HEK293T (cell line): ENCODE measurements around the gene ZNF829.
A peak's percentile ranks its signal among the peaks of the same experiment; 100 is the strongest.

ENCODE experiments used
- CTCF ChIA-PET: fragments of 350-600 bp; formaldehyde crosslinking; extraction: SDS; loops from one replicate; lab custom pipeline; 2021; ENCODE audit warnings: antibody characterized with exemption, inconsistent platforms; lab: Yijun Ruan, JAX
- POLR2A ChIA-PET: fragments of 350-600 bp; formaldehyde crosslinking; extraction: SDS; loops from one replicate; lab custom pipeline; 2020; ENCODE audit warnings: antibody characterized with exemption, inconsistent platforms; lab: Yijun Ruan, JAX
- DNase-seq: peaks from one replicate; pipeline ENCODE4 v3.0.0; 2012; ENCODE audit warnings: mixed read lengths; ENCODE audit errors: extremely low spot score
- ARNT ChIP-seq: fragments of 450-650 bp; IDR thresholded peaks from 2 replicates; pipeline ENCODE4 v1.6.1; 2017; ENCODE audit warnings: mild to moderate bottlenecking
- BHLHE40 ChIP-seq: fragments of 450-650 bp; IDR thresholded peaks from 2 replicates; pipeline ENCODE4 v1.6.1; 2016; ENCODE audit warnings: mild to moderate bottlenecking, moderate library complexity, borderline replicate concordance
- CTBP1 ChIP-seq: fragments of 450-650 bp; IDR thresholded peaks from 2 replicates; pipeline ENCODE4 v1.6.1; 2016; ENCODE audit warnings: borderline replicate concordance
- ELF4 ChIP-seq: fragments of 450-650 bp; IDR thresholded peaks from 2 replicates; pipeline ENCODE4 v1.6.1; 2017; ENCODE audit warnings: antibody characterized with exemption
- FOXA1 ChIP-seq: fragments of 450-650 bp; IDR thresholded peaks from 2 replicates; pipeline ENCODE4 v1.6.1; 2016; ENCODE audit warnings: mild to moderate bottlenecking
- FOXK2 ChIP-seq: fragments of 450-650 bp; IDR thresholded peaks from 2 replicates; pipeline ENCODE4 v1.6.1; 2016; ENCODE audit warnings: mild to moderate bottlenecking
- FOXM1 ChIP-seq: fragments of 450-650 bp; IDR thresholded peaks from 2 replicates; pipeline ENCODE4 v1.6.1; 2017; ENCODE audit warnings: mild to moderate bottlenecking, borderline replicate concordance
- HDGF ChIP-seq: fragments of 450-650 bp; IDR thresholded peaks from 2 replicates; pipeline ENCODE4 v1.6.1; 2017; ENCODE audit warnings: antibody characterized with exemption, borderline replicate concordance
- L3MBTL2 ChIP-seq: fragments of 450-650 bp; conservative IDR thresholded peaks from 2 replicates; pipeline ENCODE4 v1.6.1; 2016; ENCODE audit warnings: mild to moderate bottlenecking
- LEF1 ChIP-seq: fragments of 450-650 bp; IDR thresholded peaks from 2 replicates; pipeline ENCODE4 v1.6.1; 2017; ENCODE audit warnings: mild to moderate bottlenecking, borderline replicate concordance
- NFRKB ChIP-seq: fragments of 450-650 bp; IDR thresholded peaks from 2 replicates; pipeline ENCODE4 v1.6.1; 2016; ENCODE audit warnings: mild to moderate bottlenecking, moderate library complexity
- SP1 ChIP-seq: fragments of 450-650 bp; IDR thresholded peaks from 2 replicates; pipeline ENCODE4 v1.6.1; 2017
- SUZ12 ChIP-seq: fragments of 450-650 bp; IDR thresholded peaks from 2 replicates; pipeline ENCODE4 v1.6.1; 2016; ENCODE audit warnings: mild to moderate bottlenecking
- TARDBP ChIP-seq: fragments of 450-650 bp; IDR thresholded peaks from 2 replicates; pipeline ENCODE4 v1.6.1; 2016
- ZNF384 ChIP-seq: fragments of 450-650 bp; IDR thresholded peaks from 2 replicates; pipeline ENCODE4 v1.6.1; 2016
- TF ChIP-seq, protein P1 (sequence below): fragments of 450-650 bp; IDR thresholded peaks from 2 replicates; pipeline ENCODE4 v1.6.1; 2016

Gene ZNF829

DNA sequence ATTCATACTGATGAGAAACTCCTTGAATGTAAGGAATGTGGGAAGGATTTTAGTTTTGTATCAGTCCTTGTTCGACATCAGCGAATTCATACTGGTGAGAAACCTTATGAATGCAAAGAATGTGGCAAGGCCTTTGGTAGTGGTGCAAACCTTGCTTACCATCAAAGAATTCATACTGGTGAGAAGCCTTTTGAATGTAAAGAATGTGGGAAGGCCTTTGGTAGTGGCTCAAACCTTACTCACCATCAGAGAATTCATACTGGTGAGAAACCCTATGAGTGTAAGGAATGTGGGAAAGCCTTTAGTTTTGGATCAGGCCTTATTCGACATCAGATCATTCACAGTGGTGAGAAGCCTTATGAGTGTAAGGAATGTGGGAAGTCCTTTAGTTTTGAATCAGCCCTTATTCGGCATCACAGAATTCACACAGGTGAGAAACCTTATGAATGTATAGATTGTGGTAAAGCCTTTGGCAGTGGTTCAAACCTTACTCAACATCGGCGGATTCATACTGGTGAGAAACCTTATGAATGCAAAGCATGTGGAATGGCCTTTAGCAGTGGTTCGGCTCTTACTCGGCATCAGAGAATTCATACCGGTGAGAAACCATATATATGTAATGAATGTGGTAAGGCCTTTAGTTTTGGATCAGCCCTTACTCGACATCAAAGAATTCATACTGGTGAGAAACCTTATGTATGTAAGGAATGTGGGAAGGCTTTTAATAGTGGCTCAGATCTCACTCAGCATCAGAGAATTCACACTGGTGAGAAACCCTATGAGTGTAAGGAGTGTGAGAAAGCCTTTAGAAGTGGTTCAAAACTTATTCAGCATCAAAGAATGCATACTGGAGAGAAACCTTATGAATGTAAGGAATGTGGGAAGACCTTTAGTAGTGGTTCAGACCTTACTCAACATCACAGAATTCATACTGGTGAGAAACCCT lies 38.8 kb downstream of the ZNF829 start:
- TF ChIP-seq, protein P1, sequence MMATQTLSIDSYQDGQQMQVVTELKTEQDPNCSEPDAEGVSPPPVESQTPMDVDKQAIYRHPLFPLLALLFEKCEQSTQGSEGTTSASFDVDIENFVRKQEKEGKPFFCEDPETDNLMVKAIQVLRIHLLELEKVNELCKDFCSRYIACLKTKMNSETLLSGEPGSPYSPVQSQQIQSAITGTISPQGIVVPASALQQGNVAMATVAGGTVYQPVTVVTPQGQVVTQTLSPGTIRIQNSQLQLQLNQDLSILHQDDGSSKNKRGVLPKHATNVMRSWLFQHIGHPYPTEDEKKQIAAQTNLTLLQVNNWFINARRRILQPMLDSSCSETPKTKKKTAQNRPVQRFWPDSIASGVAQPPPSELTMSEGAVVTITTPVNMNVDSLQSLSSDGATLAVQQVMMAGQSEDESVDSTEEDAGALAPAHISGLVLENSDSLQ = no peak
- no peak for TF ChIP-seq ARNT
- no peak for TF ChIP-seq CTBP1
- no peak for TF ChIP-seq LEF1
- no peak for TF ChIP-seq FOXK2
- TF ChIP-seq NFRKB = no peak
- no peak for TF ChIP-seq L3MBTL2
- no peak for TF ChIP-seq FOXA1
- no peak for TF ChIP-seq HDGF
- no peak for TF ChIP-seq ZNF384
- no peak for TF ChIP-seq ELF4
- TF ChIP-seq SUZ12 = no peak
- no peak for TF ChIP-seq SP1
- no peak for TF ChIP-seq TARDBP
- no peak for TF ChIP-seq FOXM1
- no peak for TF ChIP-seq BHLHE40
- ChIA-PET CTCF (no interaction called here), POLR2A (no interaction called here)
- no peak for DNase-seq

DNA sequence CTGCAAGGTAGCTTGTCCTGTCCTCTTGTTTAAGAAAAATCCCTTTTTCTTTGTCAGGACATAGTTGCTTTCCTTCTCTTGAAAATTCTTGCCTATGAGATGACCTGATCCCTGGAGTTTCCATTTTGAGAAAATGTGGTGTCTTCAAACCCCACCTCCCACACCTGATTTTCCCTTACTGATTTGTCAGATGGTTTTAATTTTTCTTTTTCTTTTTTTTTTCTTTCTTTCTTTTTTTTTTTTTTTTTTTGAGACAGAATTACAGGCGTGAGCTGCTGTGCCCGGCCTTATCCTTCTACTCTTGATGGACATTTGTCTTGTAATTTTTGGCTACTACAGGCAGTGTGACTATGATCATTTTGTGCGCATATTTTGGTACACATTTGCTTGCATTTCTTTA lies 64.2 kb downstream of the ZNF829 start:
- CTCF ChIA-PET = no interaction called here
- no peak for TF ChIP-seq BHLHE40
- TF ChIP-seq NFRKB = no peak
- TF ChIP-seq FOXA1 = no peak
- no peak for TF ChIP-seq FOXK2
- no peak for TF ChIP-seq ZNF384
- TF ChIP-seq HDGF = no peak
- no peak for TF ChIP-seq ARNT
- no peak for TF ChIP-seq TARDBP
- TF ChIP-seq, protein P1 = no peak
- TF ChIP-seq ELF4 = no peak
- no peak for TF ChIP-seq FOXM1
- TF ChIP-seq CTBP1 = no peak
- no peak for TF ChIP-seq SUZ12
- DNase-seq = no peak
- POLR2A ChIA-PET = interaction anchor here (1.8 to 3.9 kb wide), 2 partner anchors 13 to 474 kb away, joined by 7 to 75 read pairs; partner anchors contain the start of genes ZFP14 and ZNF790

DNA sequence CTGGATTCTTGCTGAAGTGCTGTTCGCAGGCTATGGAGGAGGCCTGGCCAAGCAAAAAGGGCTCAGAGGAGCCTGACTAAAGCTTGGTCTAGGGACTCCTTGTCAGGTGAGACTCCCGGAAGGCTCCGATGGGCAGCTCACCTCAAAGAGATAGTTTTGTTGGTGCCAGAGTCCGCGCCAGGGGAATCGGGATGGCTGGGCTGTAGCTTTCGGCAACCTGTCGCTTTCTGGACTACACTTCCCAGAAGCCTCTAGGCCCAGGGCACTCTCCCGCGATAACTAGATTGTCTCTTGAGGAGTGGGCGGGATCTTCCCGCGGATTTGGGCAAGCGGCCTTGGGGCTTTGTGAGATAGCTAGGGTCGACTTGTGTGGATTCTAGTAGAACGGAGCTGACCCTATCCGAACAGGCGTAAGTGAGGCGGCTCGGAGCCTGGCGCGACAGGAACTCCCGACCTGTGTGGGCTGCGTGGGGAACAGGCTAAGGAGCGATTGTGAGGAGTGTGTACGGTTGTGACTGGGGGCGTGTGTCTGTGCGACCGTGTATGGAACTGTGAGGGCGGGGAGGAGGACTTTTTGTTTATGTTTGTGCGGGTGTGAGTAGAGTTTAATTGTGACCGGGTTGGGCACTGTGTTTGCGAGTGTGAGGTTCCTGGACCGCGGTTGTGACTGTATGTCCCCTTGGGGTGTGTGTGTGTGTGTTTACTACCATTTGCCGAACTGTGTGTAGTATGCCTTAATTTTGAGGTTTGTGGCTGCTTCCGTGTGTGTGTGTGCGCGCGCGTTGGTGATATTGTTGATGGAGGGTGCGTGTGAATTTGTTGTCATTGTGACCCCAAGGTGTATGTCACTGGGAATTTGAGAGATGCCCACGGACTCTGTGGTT lies 65.3 kb downstream of the ZNF829 start, which contains the start of gene ZNF345:
Gene ZNF345, plus strand, starts transcription at position 318 of the 884 bp plus-strand sequence. CDS start 25,955 bp downstream, outside the sequence.
- ChIA-PET CTCF (interaction anchor here (0.7 kb wide), 1 partner anchor 12 kb away, joined by 3 read pairs; the partner anchor contains the start of gene ZNF790), POLR2A (interaction anchor here (0.6 to 3.9 kb wide), 20 partner anchors 10 to 723 kb away, joined by 3 to 75 read pairs (median 4); partner anchors contain the start of genes ZFP14, ZNF146, ZNF260 and ZNF383)
- DNase-seq = peak; percentile 88
- TF ChIP-seq L3MBTL2 (peak; percentile 83), HDGF (no peak), TARDBP (no peak)

DNA sequence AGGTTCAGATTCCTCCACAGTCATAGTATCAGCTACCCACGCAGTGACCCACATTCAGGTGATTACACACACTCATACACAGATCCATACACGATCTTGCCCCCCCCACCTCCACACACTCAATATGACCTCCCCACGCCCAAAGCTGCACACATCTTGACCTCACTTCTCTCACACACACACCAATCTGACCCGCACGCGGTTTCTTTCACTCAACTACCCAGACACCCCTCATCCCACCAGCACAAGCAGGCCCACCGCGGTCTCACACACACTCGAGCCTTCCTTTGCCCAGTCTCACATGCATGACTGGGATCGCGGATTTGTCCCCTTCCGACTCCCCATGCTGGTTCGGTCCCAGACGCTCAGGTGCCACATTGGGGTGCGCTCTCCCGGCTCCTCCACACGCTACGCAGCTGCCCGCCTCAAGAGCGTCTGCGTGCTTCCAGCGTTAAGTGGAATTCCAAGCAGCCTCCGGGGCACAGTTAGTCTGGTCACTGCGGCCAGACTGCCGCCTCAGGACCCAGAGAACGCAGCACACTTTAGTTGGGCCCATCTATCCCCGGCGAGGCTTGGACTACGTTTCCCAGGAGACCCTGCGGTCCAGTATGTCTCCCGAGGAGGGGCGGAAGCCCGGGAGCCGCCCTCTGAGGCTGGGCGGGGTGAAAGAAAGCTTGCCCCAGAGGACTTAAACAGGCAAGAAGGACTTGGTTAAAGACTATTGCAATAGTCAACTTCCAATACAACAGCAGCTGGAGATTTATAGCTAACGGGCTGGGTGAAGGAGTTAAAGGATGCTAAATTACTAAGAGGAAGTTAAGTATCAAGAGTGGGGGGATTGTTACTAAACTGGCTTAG lies 66.2 kb downstream of the ZNF829 start:
- DNase-seq = peak; percentile 83
- ChIA-PET POLR2A (interaction anchor here (0.6 to 3.9 kb wide), 20 partner anchors 9 to 722 kb away, joined by 3 to 75 read pairs (median 4); partner anchors contain the start of genes ZFP14, ZNF146, ZNF260 and ZNF383), CTCF (interaction anchor here (0.6 to 0.7 kb wide), 2 partner anchors 11 to 477 kb away, joined by 3 read pairs; partner anchors contain the start of gene ZNF790)
- TF ChIP-seq CTBP1 = no peak
- TF ChIP-seq L3MBTL2 = peak; percentile 67

DNA sequence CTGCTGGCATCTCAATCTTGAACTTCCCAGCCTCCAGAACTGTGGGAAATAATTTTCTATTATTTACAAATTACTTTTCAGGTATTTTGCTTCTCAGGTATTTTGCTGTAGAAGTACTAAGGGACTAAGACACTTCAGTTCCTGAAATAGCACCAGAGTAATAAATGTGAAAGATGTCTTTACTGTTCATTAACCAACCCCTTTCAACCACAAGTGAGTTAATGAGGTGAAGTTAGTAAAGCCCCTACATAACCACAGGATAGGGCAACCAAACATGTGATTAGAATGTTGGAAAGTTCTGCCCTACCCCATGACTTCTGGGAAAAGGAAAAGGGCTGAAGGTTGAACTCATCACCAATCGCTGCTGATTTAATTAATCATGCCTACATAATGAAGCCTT lies 68.1 kb downstream of the ZNF829 start:
- CTCF ChIA-PET = no interaction called here
- POLR2A ChIA-PET = interaction anchor here (3.9 kb wide), 1 partner anchor 10 kb away, joined by 75 read pairs; the partner anchor contains the start of gene ZNF790

More for the DNA sequence above, 68.1 kb downstream of the ZNF829 start:
- DNase-seq = no peak
- TF ChIP-seq FOXA1 (no peak), ELF4 (no peak), ARNT (no peak), L3MBTL2 (no peak), FOXK2 (no peak), BHLHE40 (no peak), CTBP1 (no peak), HDGF (no peak), SUZ12 (no peak), SP1 (no peak), TARDBP (no peak)
- TF ChIP-seq, protein P1 = no peak
